A673 (cell line): ENCODE measurements around the gene RAB44. TPM values are rescaled to one million over a fixed set of nuclear protein-coding genes. Genes with fewer than 3 reads are reported as not detected.

Experiments
- BruUV-seq: library from RNA; stranded (reverse); fragments of 400-500 nt; replicated peaks from 2 replicates; lab custom pipeline; 2021; lab: Mats Ljungman, UMichigan
- CTCF ChIA-PET: fragments of 300-600 bp; sonication (Branson Sonifier 250); formaldehyde crosslinking; loops from one replicate; lab custom pipeline; 2022; ENCODE audit warnings: antibody characterized with exemption; lab: Charles Lee
- POLR2A ChIA-PET: fragments of 300-600 bp; sonication (Branson Sonifier 250); formaldehyde crosslinking; loops from one replicate; lab custom pipeline; 2022; ENCODE audit warnings: antibody characterized with exemption; ENCODE audit not compliant: low non-redundant PET; lab: Charles Lee
- DNase-seq: peaks from one replicate; pipeline ENCODE4 v3.0.0-alpha.2; 2015; ENCODE audit warnings: low spot score
- H3K27ac ChIP-seq: fragments of 200-600 bp; sonication (generic); 2 replicates; pipeline ENCODE4 v1.5.1; 2016; ENCODE audit warnings: mixed run types, low read depth, mild to moderate bottlenecking, mixed read lengths, antibody characterized with exemption, low read length; ENCODE audit not compliant: poor library complexity, severe bottlenecking
- H3K27me3 ChIP-seq: fragments of 200-600 bp; sonication (generic); replicated peaks from 2 replicates; pipeline ENCODE4 v1.6.1; 2017; ENCODE audit warnings: mixed run types, low read depth, mild to moderate bottlenecking, mixed read lengths, antibody characterized with exemption, low read length; ENCODE audit not compliant: insufficient read depth, poor library complexity
- H3K36me3 ChIP-seq: fragments of 200-600 bp; sonication (generic); 2 replicates; pipeline ENCODE4 v1.6.1; 2016; ENCODE audit warnings: mixed run types, mild to moderate bottlenecking, mixed read lengths, antibody characterized with exemption, low read length; ENCODE audit not compliant: insufficient read depth, poor library complexity, severe bottlenecking
- H3K4me1 ChIP-seq: fragments of 200-600 bp; sonication (generic); 2 replicates; pipeline ENCODE4 v1.6.1; 2017; ENCODE audit warnings: mixed run types, mild to moderate bottlenecking, mixed read lengths, antibody characterized with exemption, low read length; ENCODE audit not compliant: insufficient read depth, poor library complexity, severe bottlenecking
- H3K4me3 ChIP-seq: fragments of 200-600 bp; sonication (generic); 2 replicates; pipeline ENCODE4 v1.5.1; 2016; ENCODE audit warnings: low read depth, mixed run types, mild to moderate bottlenecking, mixed read lengths, low read length; ENCODE audit not compliant: poor library complexity, severe bottlenecking
- H3K9me3 ChIP-seq: fragments of 200-600 bp; sonication (generic); 2 replicates; pipeline ENCODE4 v1.6.1; 2016; ENCODE audit warnings: mixed run types, low read depth, mild to moderate bottlenecking, mixed read lengths, antibody characterized with exemption, low read length; ENCODE audit not compliant: poor library complexity, severe bottlenecking
- CTCF ChIP-seq: fragments of 300-800, 200-600 bp; sonication (generic); conservative IDR thresholded peaks from 2 replicates; pipeline ENCODE4 v1.5.1; 2017; ENCODE audit warnings: low read depth, mild to moderate bottlenecking, antibody characterized with exemption, low read length, moderate library complexity, mixed read lengths
- EZH2 ChIP-seq: fragments of 200-600 bp; sonication (generic); IDR thresholded peaks from 2 replicates; pipeline ENCODE4 v1.6.1; 2017; ENCODE audit warnings: borderline replicate concordance, low read depth, mild to moderate bottlenecking, mixed read lengths, antibody characterized with exemption, low read length; ENCODE audit not compliant: poor library complexity, severe bottlenecking
- intact Hi-C: fragments of 100-400 bp; cut with micrococcal nuclease; formaldehyde crosslinking; loops from one replicate; pipeline ENCODE4 v1.10.0; 2022; ENCODE audit not compliant: unreplicated experiment
- total RNA-seq: library from RNA; stranded (reverse); gene quantifications from 2 replicates; pipeline ENCODE4 v1.2.3, GENCODE V29; 2021

Gene RAB44
- total RNA-seq, 1 experiment from 2014 or later, result not detected

GRCh38 chr6:36739947-36740817, 42.6 kb downstream of the RAB44 start:
- Histone ChIP-seq H3K27me3 (no peaks in the 10 kb centered on the region), H3K36me3 (no peaks in the 10 kb centered on the region), H3K9me3 (no peaks in the 10 kb centered on the region), H3K4me3 (no peak overlapping the region), H3K4me1 (no peaks in the 10 kb centered on the region), H3K27ac (no peak overlapping the region)
- intact Hi-C loops, result no loop called here
- no peak for TF ChIP-seq CTCF
- TF ChIP-seq EZH2, result no peak
- POLR2A ChIA-PET, result no interaction called here
- CTCF ChIA-PET, result no interaction called here
- no TSS peak for BruUV-seq
- DNase-seq, result no peak

- no peaks in the 10 kb centered on the region for H3K9me3 ChIP-seq
- DNase-seq, result no peak
- H3K27ac ChIP-seq, result no peak overlapping the region
- POLR2A ChIA-PET, result no interaction called here
- no peaks in the 10 kb centered on the region for H3K36me3 ChIP-seq
- no peaks in the 10 kb centered on the region for H3K27me3 ChIP-seq
- CTCF ChIA-PET, result no interaction called here
- H3K4me1 ChIP-seq, result no peaks in the 10 kb centered on the region
- TF ChIP-seq CTCF (no peak), EZH2 (no peak)
- intact Hi-C loops, result no loop called here
- H3K4me3 ChIP-seq, result no peak overlapping the region
- no TSS peak for BruUV-seq
Measured at GRCh38 chr6:36740818-36741179, 43.2 kb downstream of the RAB44 start.

GRCh38 chr6:36742146-36742545, 44.5 kb downstream of the RAB44 start:
- H3K9me3 ChIP-seq, result no peaks in the 10 kb centered on the region
- no peaks in the 10 kb centered on the region for H3K4me1 ChIP-seq
- TF ChIP-seq EZH2 (no peak), CTCF (no peak)
- POLR2A ChIA-PET, result no interaction called here
- no peak overlapping the region for H3K27ac ChIP-seq
- BruUV-seq, result no TSS peak
- no peak for DNase-seq
- no peaks in the 10 kb centered on the region for H3K36me3 ChIP-seq
- H3K27me3 ChIP-seq, result no peaks in the 10 kb centered on the region
- intact Hi-C loops, result no loop called here
- no peak overlapping the region for H3K4me3 ChIP-seq
- CTCF ChIA-PET, result no interaction called here
